OCI-LY3 (cell line): ENCODE results near the gene WDR43.
"Not testable (repeated sequence)": the region's sequence is repeated elsewhere in the genome, so short reads cannot be mapped to it uniquely, and the experiment has no call there.

Experiments used
- H2AFZ ChIP-seq: fragments of 200-600, 300-600 bp; shearing (Covaris generic); 2 replicates; pipeline ENCODE4 v1.6.0; 2014; ENCODE audit warnings: antibody characterized with exemption, low read depth, low read length
- H3K27ac ChIP-seq: fragments of 200-600, 300-600 bp; sonication (generic); 2 replicates; pipeline ENCODE4 v1.5.1; 2014; ENCODE audit warnings: mild to moderate bottlenecking, low read length, moderate library complexity, mixed read lengths
- H3K27me3 ChIP-seq: fragments of 200-600, 300-600 bp; sonication (generic); 2 replicates; pipeline ENCODE4 v1.6.1; 2014; ENCODE audit warnings: low read depth, low read length, mixed read lengths
- H3K36me3 ChIP-seq: fragments of 200-600, 300-600 bp; sonication (generic); replicated peaks from 2 replicates; pipeline ENCODE3; 2014; ENCODE audit warnings: low read depth, low read length, mixed read lengths
- H3K4me1 ChIP-seq: fragments of 300-600, 200-600 bp; sonication (generic); 2 replicates; pipeline ENCODE4 v1.6.1; 2014; ENCODE audit warnings: low read length, mixed read lengths
- H3K4me2 ChIP-seq: fragments of 200-600, 300-600 bp; sonication (generic); 2 replicates; pipeline ENCODE4 v1.6.1; 2014; ENCODE audit warnings: low read length, mixed read lengths
- H3K4me3 ChIP-seq: fragments of 300-600, 200-600 bp; sonication (generic); 2 replicates; pipeline ENCODE4 v1.5.1; 2014; ENCODE audit warnings: antibody characterized with exemption, mild to moderate bottlenecking, low read length, moderate library complexity
- H3K79me2 ChIP-seq: fragments of 300-600, 200-600 bp; shearing (Covaris generic); 2 replicates; pipeline ENCODE4 v1.6.1; 2014; ENCODE audit warnings: mild to moderate bottlenecking, low read length, mixed read lengths
- H3K9ac ChIP-seq: fragments of 300-600, 200-600 bp; shearing (Covaris generic); 2 replicates; pipeline ENCODE4 v1.6.0; 2014; ENCODE audit warnings: mild to moderate bottlenecking, low read length, moderate library complexity
- H3K9me3 ChIP-seq: fragments of 200-600, 300-600 bp; shearing (Covaris generic); 2 replicates; pipeline ENCODE4 v1.6.1; 2014; ENCODE audit warnings: low read length, mixed read lengths; ENCODE audit not compliant: insufficient read depth
- H4K20me1 ChIP-seq: fragments of 200-600, 300-600 bp; sonication (generic); 2 replicates; pipeline ENCODE4 v1.6.1; 2016; ENCODE audit warnings: low read length, mixed read lengths; ENCODE audit not compliant: insufficient read depth
- EZH2phosphoT487 ChIP-seq: fragments of 200-600 bp; shearing (Covaris generic); IDR thresholded peaks from 2 replicates; pipeline ENCODE4 v1.6.1; 2018; ENCODE audit warnings: antibody characterized with exemption, mixed run types, low read depth
- TF ChIP-seq, protein P1 (sequence below): fragments of 200-600, 300-600 bp; sonication (generic); IDR thresholded peaks from 2 replicates; pipeline ENCODE4 v1.5.1; 2014; ENCODE audit warnings: antibody characterized with exemption, low read length, low read depth

The WDR43 gene

GRCh38 chr2:28976584-28976983 lies 82.1 kb downstream of the WDR43 start:
- Histone ChIP-seq H3K9ac (no peak overlapping the region), H3K4me1 (peaks cover 1% of the 10 kb centered on the region), H3K4me2 (no peak overlapping the region), H4K20me1 (no peaks in the 10 kb centered on the region), H3K27me3 (peaks cover 7% of the 10 kb centered on the region; the same call in 1 of the 2 replicates), H3K36me3 (no peaks in the 10 kb centered on the region), H3K4me3 (no peak overlapping the region), H3K9me3 (no peaks in the 10 kb centered on the region), H3K79me2 (no peaks in the 10 kb centered on the region), H2AFZ (no peak overlapping the region), H3K27ac (no peak overlapping the region)
- no peak for TF ChIP-seq EZH2phosphoT487
- TF ChIP-seq, protein P1, sequence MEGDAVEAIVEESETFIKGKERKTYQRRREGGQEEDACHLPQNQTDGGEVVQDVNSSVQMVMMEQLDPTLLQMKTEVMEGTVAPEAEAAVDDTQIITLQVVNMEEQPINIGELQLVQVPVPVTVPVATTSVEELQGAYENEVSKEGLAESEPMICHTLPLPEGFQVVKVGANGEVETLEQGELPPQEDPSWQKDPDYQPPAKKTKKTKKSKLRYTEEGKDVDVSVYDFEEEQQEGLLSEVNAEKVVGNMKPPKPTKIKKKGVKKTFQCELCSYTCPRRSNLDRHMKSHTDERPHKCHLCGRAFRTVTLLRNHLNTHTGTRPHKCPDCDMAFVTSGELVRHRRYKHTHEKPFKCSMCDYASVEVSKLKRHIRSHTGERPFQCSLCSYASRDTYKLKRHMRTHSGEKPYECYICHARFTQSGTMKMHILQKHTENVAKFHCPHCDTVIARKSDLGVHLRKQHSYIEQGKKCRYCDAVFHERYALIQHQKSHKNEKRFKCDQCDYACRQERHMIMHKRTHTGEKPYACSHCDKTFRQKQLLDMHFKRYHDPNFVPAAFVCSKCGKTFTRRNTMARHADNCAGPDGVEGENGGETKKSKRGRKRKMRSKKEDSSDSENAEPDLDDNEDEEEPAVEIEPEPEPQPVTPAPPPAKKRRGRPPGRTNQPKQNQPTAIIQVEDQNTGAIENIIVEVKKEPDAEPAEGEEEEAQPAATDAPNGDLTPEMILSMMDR, result no peak

GRCh38 chr2:28977176-28977875 lies 82.9 kb downstream of the WDR43 start:
- Histone ChIP-seq H3K27ac (no peak overlapping the region), H2AFZ (no peak overlapping the region), H3K36me3 (no peaks in the 10 kb centered on the region), H3K4me2 (no peak overlapping the region), H4K20me1 (no peaks in the 10 kb centered on the region), H3K4me3 (no peak overlapping the region), H3K79me2 (no peaks in the 10 kb centered on the region), H3K9me3 (no peaks in the 10 kb centered on the region), H3K4me1 (no peaks in the 10 kb centered on the region), H3K9ac (no peak overlapping the region), H3K27me3 (peaks cover 7% of the 10 kb centered on the region; the same call in 1 of the 2 replicates)
- TF ChIP-seq, protein P1, result no peak
- no peak for TF ChIP-seq EZH2phosphoT487

GRCh38 chr2:28978001-28978400 lies 83.5 kb downstream of the WDR43 start:
- H3K27ac ChIP-seq, H3K4me3 ChIP-seq, H2AFZ ChIP-seq, H3K36me3 ChIP-seq, H3K9ac ChIP-seq, H3K4me1 ChIP-seq, H3K79me2 ChIP-seq, H3K27me3 ChIP-seq, H3K4me2 ChIP-seq, H4K20me1 ChIP-seq, H3K9me3 ChIP-seq: not testable (repeated sequence)

GRCh38 chr2:28978606-28979005 lies 84.1 kb downstream of the WDR43 start:
- no peak overlapping the region for H3K27ac ChIP-seq
- H2AFZ ChIP-seq, result no peak overlapping the region
- no peak overlapping the region for H3K4me3 ChIP-seq
- no peaks in the 10 kb centered on the region for H3K4me1 ChIP-seq
- no peaks in the 10 kb centered on the region for H3K36me3 ChIP-seq
- no peaks in the 10 kb centered on the region for H3K27me3 ChIP-seq
- no peaks in the 10 kb centered on the region for H3K79me2 ChIP-seq
- H4K20me1 ChIP-seq, result no peaks in the 10 kb centered on the region
- H3K4me2 ChIP-seq, result no peak overlapping the region
- H3K9me3 ChIP-seq, result no peaks in the 10 kb centered on the region
- H3K9ac ChIP-seq, result no peak overlapping the region
- TF ChIP-seq, protein P1, result no peak
- TF ChIP-seq EZH2phosphoT487, result no peak
